Measurements from ENCODE around the gene LRCH2. TPM values are rescaled to one million over a fixed set of nuclear protein-coding genes. Genes with fewer than 3 reads are reported as not detected.

LRCH2 gene
- total and polyA plus RNA-seq, 2 of the 13 experiments (the other 11 are each of a cell fraction or from before 2014, with no cell fraction given): not detected

DNA sequence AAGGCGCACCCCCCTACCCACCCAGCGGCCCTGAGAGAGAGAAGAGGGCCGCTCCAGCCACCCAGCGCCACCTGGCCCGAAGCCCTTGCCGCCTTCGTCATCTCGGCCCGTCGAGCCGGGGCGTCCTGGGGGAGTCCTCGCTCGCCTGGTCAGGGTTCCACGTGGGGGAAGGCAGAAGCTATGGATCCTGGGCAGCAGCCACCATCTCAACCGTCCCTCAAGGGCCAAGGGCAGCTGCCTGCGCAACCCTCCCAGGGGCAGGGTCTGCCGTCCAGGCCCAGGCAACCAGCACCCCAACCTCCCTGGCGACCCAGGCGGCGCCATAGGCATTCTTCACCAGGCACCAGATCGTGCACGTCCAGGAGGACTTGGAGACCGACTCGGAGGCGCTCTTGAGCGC is 165.0 kb downstream of the LRCH2 start:
- DNase-seq (ENCODE audit: low spot score): no peak
- no peak overlapping the region for H3K9ac ChIP-seq (ENCODE audit: insufficient read depth, low read depth, low read length)
- H2AFZ ChIP-seq (ENCODE audit: low read length): no peak overlapping the region
- H3K36me3 ChIP-seq (replicated peaks in 1 of 2; ENCODE audit: control insufficient read depth in 1 of 2, insufficient read depth in 2 of 2, low read length in 2 of 2): no peaks in the 10 kb centered on the region
- ChIA-PET CTCF (ENCODE audit: low intra/inter-chr PET ratio, low total read pairs) (no interaction called here), POLR2A (no interaction called here)
- ATAC-seq: no peak
- no peak overlapping the region for H3K4me2 ChIP-seq (ENCODE audit: low read depth, low read length)
- no peaks in the 10 kb centered on the region for H4K20me1 ChIP-seq (ENCODE audit: insufficient read depth, low read length)
- no peaks in the 10 kb centered on the region for H3K27me3 ChIP-seq (ENCODE audit: control insufficient read depth in 1 of 2, insufficient read depth in 2 of 2, low read length in 2 of 2)
- no peak overlapping the region for H3K27ac ChIP-seq (ENCODE audit: extremely low read length, insufficient read depth, low read length)
- no peaks in the 10 kb centered on the region for H3K79me2 ChIP-seq (ENCODE audit: insufficient read depth, low read length)
- H3K4me1 ChIP-seq (ENCODE audit: insufficient read depth, low read length): no peaks in the 10 kb centered on the region
- no TSS peak for BruUV-seq (replicated peaks)
- in situ Hi-C loops (cut with HindIII; ENCODE audit: extremely low pct_ligation_motif_present, low pct_unique_long_range_greater_than_20kb) (no loop called here), intact Hi-C loops (cut with micrococcal nuclease; ENCODE audit: unreplicated experiment) (no loop called here)
- H3K9me3 ChIP-seq (ENCODE audit: low read length): no peaks in the 10 kb centered on the region
- no CpG with 5 or more reads among the region's 27 CpGs for WGBS (ENCODE audit: low lambda C conversion rate)
- TF ChIP-seq HNF4A (CRISPR knock-in tag; IDR thresholded peaks at IDR 0.05): no peak
- no peak for TF ChIP-seq ADNP (CRISPR knock-in tag; IDR thresholded peaks at IDR 0.05)
- TF ChIP-seq CREBL2 (CRISPR knock-in tag; IDR thresholded peaks at IDR 0.05; ENCODE audit: borderline replicate concordance): no peak
- TF ChIP-seq, protein P1, sequence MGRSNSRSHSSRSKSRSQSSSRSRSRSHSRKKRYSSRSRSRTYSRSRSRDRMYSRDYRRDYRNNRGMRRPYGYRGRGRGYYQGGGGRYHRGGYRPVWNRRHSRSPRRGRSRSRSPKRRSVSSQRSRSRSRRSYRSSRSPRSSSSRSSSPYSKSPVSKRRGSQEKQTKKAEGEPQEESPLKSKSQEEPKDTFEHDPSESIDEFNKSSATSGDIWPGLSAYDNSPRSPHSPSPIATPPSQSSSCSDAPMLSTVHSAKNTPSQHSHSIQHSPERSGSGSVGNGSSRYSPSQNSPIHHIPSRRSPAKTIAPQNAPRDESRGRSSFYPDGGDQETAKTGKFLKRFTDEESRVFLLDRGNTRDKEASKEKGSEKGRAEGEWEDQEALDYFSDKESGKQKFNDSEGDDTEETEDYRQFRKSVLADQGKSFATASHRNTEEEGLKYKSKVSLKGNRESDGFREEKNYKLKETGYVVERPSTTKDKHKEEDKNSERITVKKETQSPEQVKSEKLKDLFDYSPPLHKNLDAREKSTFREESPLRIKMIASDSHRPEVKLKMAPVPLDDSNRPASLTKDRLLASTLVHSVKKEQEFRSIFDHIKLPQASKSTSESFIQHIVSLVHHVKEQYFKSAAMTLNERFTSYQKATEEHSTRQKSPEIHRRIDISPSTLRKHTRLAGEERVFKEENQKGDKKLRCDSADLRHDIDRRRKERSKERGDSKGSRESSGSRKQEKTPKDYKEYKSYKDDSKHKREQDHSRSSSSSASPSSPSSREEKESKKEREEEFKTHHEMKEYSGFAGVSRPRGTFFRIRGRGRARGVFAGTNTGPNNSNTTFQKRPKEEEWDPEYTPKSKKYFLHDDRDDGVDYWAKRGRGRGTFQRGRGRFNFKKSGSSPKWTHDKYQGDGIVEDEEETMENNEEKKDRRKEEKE (IDR thresholded peaks at IDR 0.05): no peak
- no peak for TF ChIP-seq ZFP41 (CRISPR knock-in tag; IDR thresholded peaks at IDR 0.05; ENCODE audit: borderline replicate concordance)
- no peak for TF ChIP-seq TCF12 (IDR thresholded peaks at IDR 0.05)
- TF ChIP-seq TCF12 (CRISPR knock-in tag; IDR thresholded peaks at IDR 0.05): no peak
- TF ChIP-seq ZSCAN25 (CRISPR knock-in tag; IDR thresholded peaks at IDR 0.05): no peak
- no peak for TF ChIP-seq SIX4 (CRISPR knock-in tag; IDR thresholded peaks at IDR 0.05)
- TF ChIP-seq BHLHE40 (IDR thresholded peaks at IDR 0.05; ENCODE audit: low read length): no peak
- no peak for TF ChIP-seq JUN (CRISPR knock-in tag; IDR thresholded peaks at IDR 0.05)
- TF ChIP-seq GATA4 (IDR thresholded peaks at IDR 0.05; ENCODE audit: borderline replicate concordance, low read depth): no peak
- no peak for TF ChIP-seq KMT2A (CRISPR knock-in tag; IDR thresholded peaks at IDR 0.05)
- FAIRE-seq: no peak
- H3K4me3 ChIP-seq (replicated peaks in 1 of 3; ENCODE audit: insufficient read depth in 1 of 3, low read depth in 2 of 3, low read length in 3 of 3): no peak overlapping the region

All from HepG2 (cell line).